Tibial nerve (tissue), 3 donors: Measurements from ENCODE around the gene AOC2.

Experiments
- POLR2A ChIP-seq, 2 donors: fragments of 450-650 bp; IDR thresholded peaks; one replicate each; pipeline ENCODE4 v1.6.1; 2017; ENCODE audit warnings: antibody characterized with exemption in 2 of 2, mild to moderate bottlenecking in 2 of 2, moderate library complexity in 2 of 2
- TF ChIP-seq, protein P1 (sequence below), 5 experiments: fragments of 200-600 bp in 3 of 5; fragments of 450-650 bp in 2 of 5; sonication (generic) in 3 of 5; IDR thresholded peaks; one replicate each; pipeline ENCODE4 v1.5.1; 2016 to 2019; ENCODE audit warnings: antibody characterized with exemption in 5 of 5, mild to moderate bottlenecking in 3 of 5, moderate library complexity in 2 of 5

DNA sequence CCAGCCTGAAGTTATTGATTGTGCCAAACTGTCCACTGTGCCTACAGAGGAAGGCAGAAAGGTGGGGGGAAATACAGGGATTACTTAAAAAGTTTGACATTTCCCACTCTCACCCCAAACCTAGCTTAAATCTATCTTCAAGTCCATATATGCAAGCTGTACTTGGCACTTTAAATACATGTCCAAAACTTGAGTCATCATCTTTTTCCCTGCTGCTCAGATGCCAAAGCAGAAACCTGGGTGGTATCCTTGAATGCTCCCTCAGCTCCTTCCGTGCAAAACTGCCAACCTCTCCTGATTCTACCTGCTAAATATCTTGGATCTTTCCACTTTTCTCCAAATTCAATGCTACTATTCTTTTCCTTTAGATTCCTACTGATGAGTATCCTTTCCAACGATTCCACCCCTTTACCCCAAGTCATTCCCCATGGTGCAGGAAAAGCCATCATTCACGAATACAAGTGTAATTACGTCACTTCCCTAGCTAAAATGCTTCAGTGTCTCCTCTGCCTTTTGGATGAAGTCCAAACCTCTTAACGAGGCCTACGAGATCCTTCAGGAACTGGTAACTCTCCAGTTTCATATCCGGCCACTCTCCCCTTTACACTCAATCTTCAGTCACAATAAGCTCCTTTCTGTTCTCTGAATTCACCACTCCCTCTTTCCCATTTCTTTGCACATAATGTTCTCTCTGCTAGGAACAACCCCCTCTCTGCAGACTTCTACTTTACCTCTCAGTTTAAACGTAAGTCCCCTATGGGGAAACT is 29.6 kb upstream of the AOC2 start:
- no peak for TF ChIP-seq POLR2A (IDR thresholded peaks at IDR 0.05)
- TF ChIP-seq, protein P1, sequence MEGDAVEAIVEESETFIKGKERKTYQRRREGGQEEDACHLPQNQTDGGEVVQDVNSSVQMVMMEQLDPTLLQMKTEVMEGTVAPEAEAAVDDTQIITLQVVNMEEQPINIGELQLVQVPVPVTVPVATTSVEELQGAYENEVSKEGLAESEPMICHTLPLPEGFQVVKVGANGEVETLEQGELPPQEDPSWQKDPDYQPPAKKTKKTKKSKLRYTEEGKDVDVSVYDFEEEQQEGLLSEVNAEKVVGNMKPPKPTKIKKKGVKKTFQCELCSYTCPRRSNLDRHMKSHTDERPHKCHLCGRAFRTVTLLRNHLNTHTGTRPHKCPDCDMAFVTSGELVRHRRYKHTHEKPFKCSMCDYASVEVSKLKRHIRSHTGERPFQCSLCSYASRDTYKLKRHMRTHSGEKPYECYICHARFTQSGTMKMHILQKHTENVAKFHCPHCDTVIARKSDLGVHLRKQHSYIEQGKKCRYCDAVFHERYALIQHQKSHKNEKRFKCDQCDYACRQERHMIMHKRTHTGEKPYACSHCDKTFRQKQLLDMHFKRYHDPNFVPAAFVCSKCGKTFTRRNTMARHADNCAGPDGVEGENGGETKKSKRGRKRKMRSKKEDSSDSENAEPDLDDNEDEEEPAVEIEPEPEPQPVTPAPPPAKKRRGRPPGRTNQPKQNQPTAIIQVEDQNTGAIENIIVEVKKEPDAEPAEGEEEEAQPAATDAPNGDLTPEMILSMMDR (IDR thresholded peaks at IDR 0.05) = no peak
